Calu3 (cell line): Measurements from ENCODE around the gene CSMD2. TPM values are rescaled to one million over a fixed set of nuclear protein-coding genes. Genes with fewer than 3 reads are reported as not detected.

ENCODE experiments used
- BruUV-seq: library from RNA; stranded (reverse); fragments of 400-500 nt; replicated peaks from 2 replicates; lab custom pipeline; 2021; lab: Mats Ljungman, UMichigan
- CTCF ChIA-PET: fragments of 300-600 bp; sonication (Branson Sonifier 250); formaldehyde crosslinking; loops from one replicate; lab custom pipeline; 2022; ENCODE audit warnings: antibody characterized with exemption; lab: Charles Lee
- DNase-seq: peaks from one replicate; pipeline ENCODE4 v3.0.0; 2022
- H3K27ac Mint-ChIP-seq: one replicate; pipeline ENCODE4 v1.8.0; 2022; ENCODE audit warnings: mixed read lengths; ENCODE audit not compliant: unreplicated experiment
- H3K27me3 Mint-ChIP-seq: one replicate; pipeline ENCODE4 v1.8.0; 2022; ENCODE audit warnings: mixed read lengths; ENCODE audit not compliant: unreplicated experiment
- H3K36me3 Mint-ChIP-seq: one replicate; pipeline ENCODE4 v1.8.0; 2022; ENCODE audit warnings: mild to moderate bottlenecking, moderate library complexity, mixed read lengths; ENCODE audit not compliant: insufficient read depth, unreplicated experiment
- H3K4me1 Mint-ChIP-seq: one replicate; pipeline ENCODE4 v1.8.0; 2022; ENCODE audit warnings: mild to moderate bottlenecking, low read depth, mixed read lengths; ENCODE audit not compliant: unreplicated experiment
- H3K4me3 Mint-ChIP-seq: one replicate; pipeline ENCODE4 v1.8.0; 2022; ENCODE audit warnings: mild to moderate bottlenecking, low read depth, moderate library complexity, mixed read lengths; ENCODE audit not compliant: unreplicated experiment
- H3K9me3 Mint-ChIP-seq: one replicate; pipeline ENCODE4 v1.8.0; 2022; ENCODE audit warnings: low read depth, mixed read lengths; ENCODE audit not compliant: unreplicated experiment
- CTCF ChIP-seq: fragments of 200-600 bp; IDR thresholded peaks from one replicate; pipeline ENCODE4 v1.8.0; 2022; ENCODE audit warnings: antibody characterized with exemption; ENCODE audit not compliant: unreplicated experiment
- intact Hi-C: fragments of 100-400 bp; cut with micrococcal nuclease; formaldehyde crosslinking; loops from one replicate; pipeline ENCODE4 v1.10.0; 2022; ENCODE audit not compliant: unreplicated experiment
- total RNA-seq: library from RNA; stranded (reverse); gene quantifications from 2 replicates; pipeline ENCODE4 v1.2.3, GENCODE V29; 2022

CSMD2 gene
- total RNA-seq, 1 experiment from 2014 or later = not detected

DNA sequence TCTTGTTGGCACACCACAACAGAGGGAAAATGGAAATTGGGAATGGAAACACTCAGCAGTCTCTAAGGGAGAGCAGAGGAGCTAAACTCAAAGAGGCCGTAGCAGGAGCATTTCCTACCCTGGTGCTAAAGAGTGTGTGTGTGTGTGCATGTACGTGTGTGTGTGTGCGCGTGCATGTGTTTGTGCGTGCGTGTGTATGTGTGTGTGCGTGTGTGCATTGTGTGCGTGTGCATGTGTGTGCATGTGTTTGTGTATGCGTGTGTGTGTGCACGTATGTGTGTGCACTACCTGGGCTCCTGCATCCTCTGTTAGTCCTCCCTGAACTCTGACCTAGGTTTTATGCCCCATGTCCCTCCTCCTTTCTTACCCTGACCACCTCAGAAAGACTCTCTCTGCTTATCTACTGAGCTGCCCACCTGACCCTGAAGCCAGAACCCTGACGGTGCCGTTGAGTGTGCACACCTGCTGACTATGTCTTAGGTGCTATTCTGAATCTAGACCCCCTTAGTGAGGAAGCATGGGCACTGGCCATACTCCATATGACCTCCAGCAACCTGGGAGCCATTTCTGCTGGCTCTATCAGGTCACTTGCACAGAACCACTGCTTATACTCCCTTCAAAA, 458.3 kb downstream of the CSMD2 start:
- Mint-ChIP-seq H3K4me1 (no peaks in the 10 kb centered on the region), H3K4me3 (no peak overlapping the region), H3K9me3 (no peaks in the 10 kb centered on the region), H3K36me3 (no peaks in the 10 kb centered on the region), H3K27ac (no peak overlapping the region), H3K27me3 (peaks cover 14% of the 10 kb centered on the region)
- TF ChIP-seq CTCF = no peak
- intact Hi-C loops = no loop called here
- DNase-seq = no peak
- CTCF ChIA-PET = no interaction called here
- no TSS peak for BruUV-seq

- no peaks in the 10 kb centered on the region for H3K4me1 Mint-ChIP-seq
- no TSS peak for BruUV-seq
These were observed 461.6 kb downstream of the CSMD2 start for GRCh38 chr1:33703464-33703863.

DNA sequence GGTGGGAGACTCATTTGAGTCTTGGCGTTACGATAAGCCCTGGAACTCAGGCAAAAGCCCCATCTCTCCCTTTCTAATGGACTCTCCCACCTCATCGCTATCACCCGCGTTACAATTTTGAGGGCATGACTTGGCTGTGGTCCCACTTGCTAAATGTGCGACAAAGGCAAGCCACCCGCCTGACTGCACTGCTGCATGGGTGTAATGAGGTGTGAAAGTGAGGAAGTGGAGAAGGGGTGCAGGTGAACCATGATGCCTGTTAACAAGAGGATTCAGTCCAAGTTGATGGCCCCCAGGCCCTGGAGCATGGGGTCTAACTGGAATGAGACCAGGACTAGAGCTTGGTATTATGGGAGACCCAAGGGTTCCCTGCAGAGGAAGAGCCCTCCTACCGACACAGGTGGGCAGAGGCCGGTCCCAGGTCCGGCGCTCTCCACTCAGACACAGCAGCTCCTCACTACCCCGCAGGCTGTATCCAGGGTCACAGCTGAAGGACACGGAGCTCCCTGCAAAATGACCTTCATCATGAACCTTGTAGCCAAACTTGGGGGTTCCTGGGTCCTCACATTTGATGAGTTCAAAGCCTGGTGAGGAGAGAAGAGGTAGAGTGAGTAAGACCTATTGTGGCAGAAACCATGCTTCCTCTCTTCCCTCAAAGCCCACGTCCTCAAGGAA, 466.5 kb downstream of the CSMD2 start:
- CTCF ChIA-PET = no interaction called here
- DNase-seq = no peak

More at GRCh38 chr1:33703464-33703863, 461.6 kb downstream of the CSMD2 start:
- no peaks in the 10 kb centered on the region for H3K27me3 Mint-ChIP-seq
- no peaks in the 10 kb centered on the region for H3K36me3 Mint-ChIP-seq
- no peak overlapping the region for H3K4me3 Mint-ChIP-seq
- no peak for DNase-seq
- H3K9me3 Mint-ChIP-seq = no peaks in the 10 kb centered on the region
- no peak overlapping the region for H3K27ac Mint-ChIP-seq
- CTCF ChIA-PET = no interaction called here
- intact Hi-C loops = no loop called here
- no peak for TF ChIP-seq CTCF

DNA sequence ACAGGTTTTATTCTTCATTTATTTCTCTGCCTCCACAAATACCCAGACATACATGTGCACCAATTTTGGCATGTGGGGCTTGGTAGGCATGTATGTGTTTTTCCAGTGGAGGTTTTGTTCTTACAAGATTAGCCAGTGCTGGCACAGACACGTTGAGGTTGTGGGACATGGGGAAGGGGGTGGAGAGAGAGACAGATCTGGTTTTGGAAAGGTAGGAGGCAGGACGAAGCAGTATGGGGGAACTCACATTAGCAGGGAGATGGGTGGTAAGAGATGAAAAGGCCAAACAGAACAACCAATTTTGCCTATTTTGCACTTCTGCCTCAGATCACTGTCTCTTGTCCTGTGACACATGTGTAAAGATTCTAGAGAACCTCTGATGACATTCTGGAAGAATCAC, 467.2 kb downstream of the CSMD2 start:
- Mint-ChIP-seq H3K4me3 (no peak overlapping the region), H3K27me3 (peaks cover 40% of the 10 kb centered on the region), H3K9me3 (no peaks in the 10 kb centered on the region), H3K27ac (no peak overlapping the region), H3K36me3 (no peaks in the 10 kb centered on the region), H3K4me1 (no peaks in the 10 kb centered on the region)
- no peak for TF ChIP-seq CTCF
- CTCF ChIA-PET = no interaction called here
- BruUV-seq = no TSS peak
- no peak for DNase-seq
- intact Hi-C loops = no loop called here

More for the DNA sequence above, 466.5 kb downstream of the CSMD2 start:
- H3K4me3 Mint-ChIP-seq = no peak overlapping the region
- BruUV-seq = no TSS peak
- H3K36me3 Mint-ChIP-seq = no peaks in the 10 kb centered on the region
- no peaks in the 10 kb centered on the region for H3K9me3 Mint-ChIP-seq
- intact Hi-C loops = no loop called here
- no peaks in the 10 kb centered on the region for H3K4me1 Mint-ChIP-seq
- peaks cover 38% of the 10 kb centered on the region for H3K27me3 Mint-ChIP-seq
- no peak for TF ChIP-seq CTCF
- H3K27ac Mint-ChIP-seq = no peak overlapping the region
